ENCODE data around the gene MAB21L3.

Gene MAB21L3

GRCh38 chr1:116154536-116154935 lies 43.3 kb downstream of the MAB21L3 start:
- Histone ChIP-seq H3K36me3 (ENCODE audit: control insufficient read depth, insufficient read depth, low read length, severe bottlenecking) (no peaks in the 10 kb centered on the region), H3K4me3 (ENCODE audit: low read length) (no peak overlapping the region), H3K27me3 (replicated peaks; ENCODE audit: control insufficient read depth, insufficient read depth, low read length) (no peaks in the 10 kb centered on the region), H3K4me1 (ENCODE audit: control insufficient read depth, insufficient read depth, low read length) (peaks cover 11% of the 10 kb centered on the region), H3K9me3 (ENCODE audit: control insufficient read depth, low read length) (peaks cover 8% of the 10 kb centered on the region), H3K9ac (ENCODE audit: low read length) (no peak overlapping the region)
- DNase-seq (ENCODE audit: low read depth), result no peak

DNA sequence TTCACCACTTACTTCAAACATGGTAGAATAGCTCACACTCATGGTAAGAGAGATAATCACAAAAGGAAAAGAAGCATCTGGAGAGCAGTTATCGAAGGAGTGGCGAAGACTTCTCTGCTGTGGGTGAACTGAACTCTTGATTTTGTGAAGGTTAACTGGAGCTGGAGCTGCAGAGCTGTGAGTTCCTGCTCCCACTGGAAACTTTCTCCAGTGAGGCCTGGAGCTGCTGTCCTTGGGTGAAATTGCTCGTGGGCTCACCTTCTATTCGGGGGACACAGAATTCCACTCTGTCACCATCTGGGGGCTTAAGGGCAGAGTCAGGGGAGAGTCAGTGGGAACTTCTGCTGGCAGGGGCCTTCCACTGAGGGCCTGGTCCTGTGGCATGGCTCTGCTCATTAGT lies 45.9 kb downstream of the MAB21L3 start:
- Histone ChIP-seq H3K27me3 (replicated peaks; ENCODE audit: control insufficient read depth, insufficient read depth, low read length) (no peaks in the 10 kb centered on the region), H3K4me1 (ENCODE audit: control insufficient read depth, insufficient read depth, low read length) (peaks cover 6% of the 10 kb centered on the region), H3K9me3 (ENCODE audit: control insufficient read depth, low read length) (peaks cover 8% of the 10 kb centered on the region), H3K9ac (ENCODE audit: low read length) (no peak overlapping the region), H3K36me3 (ENCODE audit: control insufficient read depth, insufficient read depth, low read length, severe bottlenecking) (no peaks in the 10 kb centered on the region), H3K4me3 (ENCODE audit: low read length) (no peak overlapping the region)
- no peak for DNase-seq (ENCODE audit: low read depth)

DNA sequence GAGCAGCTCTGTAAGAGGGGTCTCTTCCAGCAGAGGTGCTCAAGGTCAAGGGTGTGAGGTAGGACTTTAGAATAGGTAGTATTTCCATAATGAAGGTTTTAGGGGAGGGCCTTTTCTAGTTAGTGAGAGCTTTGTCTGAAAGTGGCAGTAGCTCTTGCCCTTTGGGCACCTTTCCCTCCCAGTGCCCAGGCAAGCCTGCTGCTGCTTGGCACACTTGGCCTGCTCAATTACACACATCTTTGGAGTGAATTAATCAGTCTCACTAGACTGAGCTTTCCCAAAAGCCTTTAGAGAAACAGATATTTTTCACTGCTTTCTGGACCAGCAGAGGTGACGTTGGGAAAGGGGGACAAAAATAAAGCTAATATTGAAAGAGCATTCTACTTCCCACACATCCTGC lies 48.0 kb downstream of the MAB21L3 start:
- Histone ChIP-seq H3K9ac (ENCODE audit: low read length) (no peak overlapping the region), H3K27me3 (replicated peaks; ENCODE audit: control insufficient read depth, insufficient read depth, low read length) (no peaks in the 10 kb centered on the region), H3K4me1 (ENCODE audit: control insufficient read depth, insufficient read depth, low read length) (peaks cover 7% of the 10 kb centered on the region), H3K9me3 (ENCODE audit: control insufficient read depth, low read length) (peaks cover 8% of the 10 kb centered on the region), H3K36me3 (ENCODE audit: control insufficient read depth, insufficient read depth, low read length, severe bottlenecking) (no peaks in the 10 kb centered on the region), H3K4me3 (ENCODE audit: low read length) (no peak overlapping the region)
- no peak for DNase-seq (ENCODE audit: low read depth)

- Histone ChIP-seq H3K4me1 (ENCODE audit: control insufficient read depth, insufficient read depth, low read length) (peaks cover 11% of the 10 kb centered on the region), H3K27me3 (replicated peaks; ENCODE audit: control insufficient read depth, insufficient read depth, low read length) (no peaks in the 10 kb centered on the region), H3K36me3 (ENCODE audit: control insufficient read depth, insufficient read depth, low read length, severe bottlenecking) (no peaks in the 10 kb centered on the region), H3K4me3 (ENCODE audit: low read length) (no peak overlapping the region), H3K9me3 (ENCODE audit: control insufficient read depth, low read length) (peaks cover 8% of the 10 kb centered on the region), H3K9ac (ENCODE audit: low read length) (no peak overlapping the region)
- no peak for DNase-seq (ENCODE audit: low read depth)
Observed at GRCh38 chr1:116159611-116160010, 48.4 kb downstream of the MAB21L3 start.

GRCh38 chr1:116161390-116161789 lies 50.2 kb downstream of the MAB21L3 start:
- no peak for DNase-seq (ENCODE audit: low read depth)
- Histone ChIP-seq H3K27me3 (replicated peaks; ENCODE audit: control insufficient read depth, insufficient read depth, low read length) (no peaks in the 10 kb centered on the region), H3K36me3 (ENCODE audit: control insufficient read depth, insufficient read depth, low read length, severe bottlenecking) (no peaks in the 10 kb centered on the region), H3K9me3 (ENCODE audit: control insufficient read depth, low read length) (peaks cover 8% of the 10 kb centered on the region), H3K4me1 (ENCODE audit: control insufficient read depth, insufficient read depth, low read length) (peaks cover 29% of the 10 kb centered on the region), H3K4me3 (ENCODE audit: low read length) (no peak overlapping the region), H3K9ac (ENCODE audit: low read length) (no peak overlapping the region)

GRCh38 chr1:116161877-116162390 lies 50.7 kb downstream of the MAB21L3 start:
- no peak overlapping the region for H3K9ac ChIP-seq (ENCODE audit: low read length)
- H3K27me3 ChIP-seq (replicated peaks; ENCODE audit: control insufficient read depth, insufficient read depth, low read length), result no peaks in the 10 kb centered on the region
- H3K36me3 ChIP-seq (ENCODE audit: control insufficient read depth, insufficient read depth, low read length, severe bottlenecking), result no peaks in the 10 kb centered on the region
- peaks cover 34% of the 10 kb centered on the region for H3K4me1 ChIP-seq (ENCODE audit: control insufficient read depth, insufficient read depth, low read length)
- H3K9me3 ChIP-seq (ENCODE audit: control insufficient read depth, low read length), result peaks cover 4% of the 10 kb centered on the region
- no peak for DNase-seq (ENCODE audit: low read depth)
- no peak overlapping the region for H3K4me3 ChIP-seq (ENCODE audit: low read length)

DNA sequence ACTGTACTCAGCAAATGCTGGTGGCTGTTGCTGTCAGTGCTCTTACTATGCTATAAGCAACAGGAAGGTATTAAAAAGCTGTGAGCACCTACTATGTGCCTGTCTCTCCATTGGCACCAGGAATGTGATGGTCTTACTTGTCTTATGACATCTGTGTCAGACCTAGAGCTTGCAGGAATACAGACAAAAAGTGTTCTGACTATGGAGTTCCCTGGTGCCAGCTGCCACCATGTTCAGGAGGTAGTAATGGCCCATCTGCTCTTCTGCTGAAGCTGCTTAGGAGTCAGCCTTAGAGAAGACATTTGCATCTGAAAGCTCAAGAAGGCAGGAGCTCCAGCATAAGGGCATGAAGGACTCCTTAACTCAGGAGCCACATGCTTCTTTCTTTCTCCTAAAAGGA lies 52.3 kb downstream of the MAB21L3 start:
- no peak for DNase-seq (ENCODE audit: low read depth)
- Histone ChIP-seq H3K9ac (ENCODE audit: low read length) (no peak overlapping the region), H3K27me3 (replicated peaks; ENCODE audit: control insufficient read depth, insufficient read depth, low read length) (no peaks in the 10 kb centered on the region), H3K4me3 (ENCODE audit: low read length) (no peak overlapping the region), H3K36me3 (ENCODE audit: control insufficient read depth, insufficient read depth, low read length, severe bottlenecking) (no peaks in the 10 kb centered on the region), H3K4me1 (ENCODE audit: control insufficient read depth, insufficient read depth, low read length) (peaks cover 44% of the 10 kb centered on the region), H3K9me3 (ENCODE audit: control insufficient read depth, low read length) (no peaks in the 10 kb centered on the region)

- H3K9me3 ChIP-seq (ENCODE audit: control insufficient read depth, low read length), result no peaks in the 10 kb centered on the region
- H3K27me3 ChIP-seq (replicated peaks; ENCODE audit: control insufficient read depth, insufficient read depth, low read length), result no peaks in the 10 kb centered on the region
- H3K4me3 ChIP-seq (ENCODE audit: low read length), result peak overlapping the region; percentile 31
- H3K36me3 ChIP-seq (ENCODE audit: control insufficient read depth, insufficient read depth, low read length, severe bottlenecking), result no peaks in the 10 kb centered on the region
- peaks cover 41% of the 10 kb centered on the region for H3K4me1 ChIP-seq (ENCODE audit: control insufficient read depth, insufficient read depth, low read length)
- peak overlapping the region; percentile 54 for H3K9ac ChIP-seq (ENCODE audit: low read length)
- no peak for DNase-seq (ENCODE audit: low read depth)
Observed at GRCh38 chr1:116164150-116164549, 53.0 kb downstream of the MAB21L3 start.

GRCh38 chr1:116164604-116165368 lies 53.6 kb downstream of the MAB21L3 start:
- peak overlapping the region; percentile 65 for H3K9ac ChIP-seq (ENCODE audit: low read length)
- H3K9me3 ChIP-seq (ENCODE audit: control insufficient read depth, low read length), result no peaks in the 10 kb centered on the region
- peak overlapping the region; percentile 34 for H3K4me3 ChIP-seq (ENCODE audit: low read length)
- H3K36me3 ChIP-seq (ENCODE audit: control insufficient read depth, insufficient read depth, low read length, severe bottlenecking), result no peaks in the 10 kb centered on the region
- no peaks in the 10 kb centered on the region for H3K27me3 ChIP-seq (replicated peaks; ENCODE audit: control insufficient read depth, insufficient read depth, low read length)
- peaks cover 41% of the 10 kb centered on the region for H3K4me1 ChIP-seq (ENCODE audit: control insufficient read depth, insufficient read depth, low read length)
- peak; percentile 24 for DNase-seq (ENCODE audit: low read depth)

GRCh38 chr1:116165572-116165971 lies 54.4 kb downstream of the MAB21L3 start:
- peak overlapping the region; percentile 34 for H3K4me3 ChIP-seq (ENCODE audit: low read length)
- H3K4me1 ChIP-seq (ENCODE audit: control insufficient read depth, insufficient read depth, low read length), result peaks cover 41% of the 10 kb centered on the region
- H3K36me3 ChIP-seq (ENCODE audit: control insufficient read depth, insufficient read depth, low read length, severe bottlenecking), result no peaks in the 10 kb centered on the region
- peak overlapping the region; percentile 65 for H3K9ac ChIP-seq (ENCODE audit: low read length)
- no peaks in the 10 kb centered on the region for H3K9me3 ChIP-seq (ENCODE audit: control insufficient read depth, low read length)
- no peaks in the 10 kb centered on the region for H3K27me3 ChIP-seq (replicated peaks; ENCODE audit: control insufficient read depth, insufficient read depth, low read length)
- no peak for DNase-seq (ENCODE audit: low read depth)

DNA sequence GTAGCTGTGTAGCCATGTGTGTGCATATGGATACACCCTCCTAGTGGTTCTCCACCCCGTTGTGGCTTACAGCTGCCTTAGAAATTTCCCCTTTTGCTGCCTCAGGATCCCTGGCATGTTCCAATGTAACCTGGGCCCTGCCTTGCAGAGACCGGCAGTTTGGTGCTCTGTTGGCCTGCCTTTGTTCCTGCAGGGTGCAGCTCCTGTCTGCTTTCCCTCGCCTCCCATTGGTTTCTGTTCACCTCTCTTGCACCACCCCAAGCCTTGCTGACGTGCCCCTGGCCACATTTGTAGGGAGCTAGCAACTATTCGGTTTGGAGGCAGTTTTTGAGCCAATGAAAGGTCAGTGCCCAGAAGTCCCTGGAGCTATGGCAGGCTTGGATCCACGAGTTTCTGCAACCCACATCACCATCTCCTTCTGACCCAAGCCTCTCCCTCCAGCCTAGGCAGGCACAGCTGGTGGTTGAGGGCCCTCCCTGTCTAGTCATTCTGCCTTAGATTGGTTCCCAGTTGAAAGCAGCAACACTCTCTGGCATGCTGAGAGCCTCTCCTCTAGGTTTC lies 54.9 kb downstream of the MAB21L3 start:
- Histone ChIP-seq H3K36me3 (ENCODE audit: control insufficient read depth, insufficient read depth, low read length, severe bottlenecking) (no peaks in the 10 kb centered on the region), H3K9ac (ENCODE audit: low read length) (no peak overlapping the region), H3K4me3 (ENCODE audit: low read length) (no peak overlapping the region), H3K4me1 (ENCODE audit: control insufficient read depth, insufficient read depth, low read length) (peaks cover 41% of the 10 kb centered on the region), H3K27me3 (replicated peaks; ENCODE audit: control insufficient read depth, insufficient read depth, low read length) (no peaks in the 10 kb centered on the region), H3K9me3 (ENCODE audit: control insufficient read depth, low read length) (no peaks in the 10 kb centered on the region)
- DNase-seq (ENCODE audit: low read depth), result no peak

All from adipocyte (in vitro differentiated cells).